GM18951 (cell line): ENCODE measurements around the gene SNTA1.
A peak's percentile ranks its signal among the peaks of the same experiment; 100 is the strongest.
"Not testable (repeated sequence)": the region's sequence is repeated elsewhere in the genome, so short reads cannot be mapped to it uniquely, and the experiment has no call there.

Experiments used
- POLR2A ChIP-seq: IDR thresholded peaks from 4 replicates; pipeline ENCODE4 v1.6.1; 2011; ENCODE audit warnings: mild to moderate bottlenecking; ENCODE audit not compliant: insufficient read length, insufficient read depth; ENCODE audit errors: extremely low read depth
- in situ Hi-C: fragments of 300-500 bp; cut with MboI; formaldehyde crosslinking; loops from one replicate; pipeline ENCODE4 v1.12.0; 2022; ENCODE audit warnings: low sequenced_read_pairs, mixed read lengths, inconsistent platforms; ENCODE audit not compliant: unreplicated experiment

The SNTA1 gene

GRCh38 chr20:33443512-33444239 is at the start of gene SNTA1:
SNTA1 (minus strand) TSS chr20:33443763; CDS start chr20:33443620, 143 bp downstream.
- in situ Hi-C loops: no loop called here
- no peak for TF ChIP-seq POLR2A

DNA sequence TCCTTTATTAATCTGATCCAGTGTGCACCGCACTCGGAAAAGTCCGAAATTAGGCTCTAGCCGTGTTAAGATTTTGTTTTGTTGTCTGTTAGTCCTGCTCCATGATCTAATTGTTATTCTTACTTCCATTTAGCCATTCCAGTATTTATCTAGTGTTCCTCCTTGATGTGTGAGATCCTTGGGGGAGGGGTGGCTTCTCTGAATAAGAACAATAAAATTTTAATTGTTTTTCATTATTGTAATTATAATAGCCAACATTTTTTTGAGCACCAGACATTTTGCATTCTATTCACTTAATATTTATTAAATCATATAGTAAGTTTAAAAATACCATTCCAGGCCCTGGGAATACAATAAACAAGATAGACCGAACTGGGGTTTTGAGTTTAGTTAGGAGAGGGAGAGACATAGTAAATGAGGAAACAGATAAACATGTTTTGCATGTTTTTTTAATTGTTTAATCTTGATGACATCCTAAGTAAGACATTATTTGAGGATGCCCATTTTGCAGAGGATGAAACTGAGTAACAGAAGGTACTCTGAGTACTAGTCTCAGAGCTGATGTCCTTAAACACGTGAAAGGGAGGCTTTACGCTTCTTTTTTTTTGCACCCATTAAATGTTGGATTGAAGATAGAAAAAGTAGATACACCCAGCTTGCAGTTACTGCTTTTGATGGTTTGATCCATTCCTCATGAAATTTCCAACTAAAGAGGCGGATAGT is 47.5 kb upstream of the SNTA1 start:
- in situ Hi-C loops: no loop called here
- no peak for TF ChIP-seq POLR2A

DNA sequence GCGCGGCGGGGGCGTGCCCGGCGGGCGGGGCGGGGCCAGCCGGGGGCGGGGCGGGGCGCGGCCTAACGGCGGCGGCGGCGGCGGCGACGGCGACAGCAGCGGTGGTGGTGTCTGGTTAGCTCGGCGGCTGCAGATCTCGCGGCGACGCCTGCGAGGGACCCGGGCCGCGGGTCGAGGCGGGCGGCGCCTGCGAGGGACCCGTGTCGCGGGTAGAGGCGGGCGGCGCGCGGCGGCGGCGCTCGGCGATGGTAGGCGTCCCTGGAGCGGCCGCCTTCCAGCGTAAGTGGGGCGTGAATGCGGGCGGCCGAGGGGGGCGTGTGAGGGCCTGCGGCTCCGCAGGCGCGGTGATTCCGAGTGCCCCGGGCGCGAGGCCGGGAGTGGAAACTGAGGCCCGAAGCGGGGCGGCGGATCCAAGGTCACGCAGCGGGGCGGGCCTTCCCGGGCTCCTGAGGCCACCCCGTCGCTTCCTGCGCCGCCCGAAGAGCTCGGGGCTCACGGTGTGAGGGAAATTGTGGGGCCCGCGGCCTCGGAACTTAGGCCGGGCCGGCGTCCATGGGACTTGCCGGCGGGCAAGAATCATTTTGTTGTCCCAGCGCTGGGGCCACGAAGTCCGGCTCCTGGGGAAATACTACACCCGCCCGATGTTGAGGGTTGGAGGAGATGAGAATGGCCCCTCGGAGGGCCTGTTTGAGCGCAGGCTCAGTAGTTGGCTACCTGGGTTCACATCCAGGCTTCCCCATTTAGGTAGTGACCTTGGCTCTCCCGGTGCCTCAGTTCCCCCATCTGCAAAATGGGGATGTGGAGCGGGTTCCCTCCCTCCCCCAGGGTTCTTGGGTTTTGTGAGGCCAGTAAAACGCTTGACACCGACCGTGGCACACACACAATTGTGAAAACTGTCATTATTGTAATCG is 46.7 kb upstream of the SNTA1 start, which contains the start of gene CBFA2T2:
Gene CBFA2T2 (plus strand): TSS at position 74 of the 911 bp plus-strand sequence. CDS start 172 bp downstream, at position 246.
- in situ Hi-C loops: no loop called here
- no peak for TF ChIP-seq POLR2A

- in situ Hi-C loops: no loop called here
- peak; percentile 96 for TF ChIP-seq POLR2A
These were observed 46.0 kb upstream of the SNTA1 start for GRCh38 chr20:33489495-33490022.

DNA sequence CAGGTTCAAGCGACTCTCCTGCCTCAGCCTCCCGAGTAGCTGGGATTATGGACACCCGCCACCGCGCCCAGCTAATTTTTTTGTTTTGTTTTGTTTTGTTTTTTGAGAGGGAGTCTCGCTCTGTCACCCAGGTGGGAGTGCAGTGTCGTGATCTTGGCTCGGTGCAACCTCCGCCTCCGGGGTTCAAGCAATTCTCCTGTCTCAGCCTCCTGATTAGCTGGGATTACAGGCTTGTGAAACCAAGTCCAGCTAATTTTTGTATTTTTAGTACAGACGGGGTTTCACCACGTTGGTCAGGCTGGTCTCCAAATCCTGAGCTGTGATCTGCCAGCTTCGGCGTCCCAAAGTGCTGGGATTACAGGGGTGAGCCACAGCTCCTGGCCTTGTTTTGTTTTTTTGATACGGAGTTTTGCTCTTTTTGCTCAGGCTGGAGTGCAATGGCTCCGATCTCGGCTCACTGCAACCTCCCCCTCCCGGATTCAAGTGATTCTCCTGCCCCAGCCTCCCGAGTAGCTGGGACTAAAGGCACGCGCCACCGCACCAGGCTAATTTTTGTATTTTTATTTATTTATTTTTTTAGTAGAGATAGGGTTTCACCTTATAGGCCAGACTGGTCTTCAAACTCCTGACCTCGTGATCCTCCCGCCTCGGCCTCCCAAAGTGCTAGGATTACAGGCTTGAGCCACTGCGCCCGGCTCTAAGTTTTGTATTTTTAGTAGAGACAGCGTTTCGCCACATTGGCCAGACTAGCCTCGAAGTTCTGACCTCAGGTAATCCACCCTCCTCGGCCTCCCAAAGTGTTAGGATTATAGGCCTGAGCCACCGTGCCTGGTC is 45.3 kb upstream of the SNTA1 start:
- in situ Hi-C loops: not testable (repeated sequence)

DNA sequence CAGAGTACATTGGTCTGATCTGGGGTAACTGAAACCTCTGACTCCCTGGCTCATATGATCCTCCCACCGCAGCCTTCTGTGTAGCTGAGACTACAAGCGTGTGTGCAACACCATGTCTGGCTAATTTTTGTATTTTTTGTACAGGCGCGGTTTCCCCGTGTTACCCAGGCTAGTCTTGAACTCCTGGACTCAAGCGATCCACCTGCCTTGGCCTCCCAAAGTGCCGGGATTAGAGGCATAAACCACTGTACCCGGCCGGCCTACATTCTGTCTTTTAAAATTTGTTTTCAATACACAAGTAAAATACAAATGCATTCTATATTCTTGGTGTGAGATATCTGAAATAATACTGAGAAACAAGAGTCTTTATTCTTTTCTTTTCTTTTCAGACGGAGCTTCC is 44.6 kb upstream of the SNTA1 start:
- in situ Hi-C loops: no loop called here
- no peak for TF ChIP-seq POLR2A

DNA sequence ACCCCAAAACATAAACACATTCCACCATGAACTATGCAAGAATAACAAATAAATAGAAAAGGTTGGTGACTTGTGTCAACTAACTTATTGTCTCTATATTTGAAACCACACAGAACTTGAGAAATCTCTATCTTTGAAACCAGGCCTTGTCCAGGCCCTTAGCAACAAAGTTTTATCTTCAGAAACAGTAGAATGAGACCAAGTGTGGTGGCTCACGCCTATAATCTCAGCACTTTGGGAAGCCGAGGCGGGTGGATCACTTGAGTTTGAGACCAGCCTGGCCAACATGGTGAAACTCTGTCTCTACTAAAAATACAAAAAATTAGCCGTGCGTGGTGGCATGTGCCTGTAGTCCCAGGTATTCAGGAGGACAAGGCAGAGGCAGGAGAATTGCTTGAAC is 39.6 kb upstream of the SNTA1 start:
- in situ Hi-C loops: not testable (repeated sequence)

GRCh38 chr20:33482581-33482980 is 39.0 kb upstream of the SNTA1 start:
- in situ Hi-C loops: no loop called here
- TF ChIP-seq POLR2A: no peak

DNA sequence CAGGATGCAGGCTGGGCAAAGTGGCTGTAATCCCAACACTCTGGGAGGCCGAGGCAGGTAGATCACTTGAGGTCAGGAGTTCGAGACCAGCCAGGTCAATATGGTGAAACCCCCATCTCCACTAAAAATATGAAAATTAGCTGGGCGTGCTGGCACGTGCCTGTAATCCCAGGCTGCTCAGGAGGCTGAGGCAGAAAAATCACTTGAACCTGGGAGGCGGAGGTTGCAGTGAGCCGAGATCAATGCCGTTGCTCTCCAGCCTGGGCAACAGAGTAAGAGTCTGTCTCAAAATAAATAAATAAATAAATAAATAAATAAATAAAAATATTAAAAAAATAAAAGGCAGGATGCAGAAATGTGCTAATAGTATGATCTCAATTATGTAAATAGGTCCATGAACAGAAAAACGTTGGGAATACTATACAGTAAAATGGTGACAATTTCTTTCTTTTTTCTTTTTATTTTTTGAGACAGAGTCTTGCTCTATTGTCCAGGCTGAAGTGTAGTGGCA is 37.9 kb upstream of the SNTA1 start:
- no peak for TF ChIP-seq POLR2A
- in situ Hi-C loops: no loop called here

DNA sequence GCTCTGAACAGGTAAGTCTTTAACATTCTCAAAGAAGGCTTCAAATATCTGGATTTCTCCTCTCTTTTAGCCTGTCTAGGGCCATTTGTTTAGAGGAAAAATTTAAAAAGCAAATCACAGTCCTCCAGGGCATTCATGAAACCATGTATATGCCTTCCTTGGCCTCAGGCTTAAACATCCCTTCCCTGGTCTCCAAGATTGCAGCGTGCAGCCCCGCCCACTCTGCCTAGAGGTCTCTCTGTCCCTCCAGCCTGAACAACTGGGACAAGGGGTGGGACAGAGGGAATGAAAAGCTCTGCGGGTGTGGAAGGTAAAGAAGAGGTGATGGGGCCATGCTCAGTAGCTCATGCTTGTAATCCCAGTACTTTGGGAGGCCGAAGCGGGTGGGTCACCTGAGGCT is 36.5 kb upstream of the SNTA1 start:
- in situ Hi-C loops: no loop called here
- TF ChIP-seq POLR2A: no peak

GRCh38 chr20:33477386-33478234 is 34.0 kb upstream of the SNTA1 start:
- in situ Hi-C loops: no loop called here
- TF ChIP-seq POLR2A: no peak
